Stomach (tissue), 9 donors: ENCODE results near the gene SDF2L1. TPM values are rescaled to one million over a fixed set of nuclear protein-coding genes. Genes with fewer than 3 reads are reported as not detected.
A peak's percentile ranks its signal among the peaks of the same experiment; 100 is the strongest.

Source experiments
- DNase-seq, 2 donors: peaks; one replicate each; pipeline versions ENCODE4 v3.0.0 to v3.0.0-alpha.2; 2013 to 2019
- H3K27ac ChIP-seq, 5 donors: fragments of 200-600 bp in 4 of 5; sonication (generic) in 4 of 5; one replicate each; pipeline ENCODE4 v1.5.1; 2013 to 2019; ENCODE audit warnings: mild to moderate bottlenecking in 1 of 5, moderate library complexity in 1 of 5
- H3K27me3 ChIP-seq, 3 donors: fragments of 200-600 bp; sonication (generic); one replicate each; pipeline ENCODE4 v1.5.1; 2017 to 2019; ENCODE audit warnings: mixed run types in 1 of 3
- H3K36me3 ChIP-seq, 4 donors: fragments of 200-600 bp; sonication (generic); 1 replicate in 3 of 4; 2 replicates in 1 of 4; pipeline ENCODE4 v1.5.1; 2016 to 2019
- H3K4me1 ChIP-seq, 4 donors: fragments of 200-600 bp; sonication (generic); one replicate each; pipeline ENCODE4 v1.5.1; 2016 to 2019
- H3K4me3 ChIP-seq, 4 donors: fragments of 200-600 bp; sonication (generic) in 3 of 4; one replicate each; pipeline ENCODE4 v1.5.1; 2016 to 2019; ENCODE audit warnings: mild to moderate bottlenecking in 1 of 4
- H3K9me3 ChIP-seq, 4 donors: fragments of 200-600 bp; sonication (generic); one replicate each; pipeline ENCODE4 v1.5.1; 2016 to 2019
- EP300 ChIP-seq: sonication (generic); formaldehyde crosslinking; IDR thresholded peaks from one replicate; pipeline ENCODE4 v1.6.1; 2017; ENCODE audit warnings: antibody characterized with exemption
- POLR2A ChIP-seq, 4 donors: fragments of 450-650 bp; IDR thresholded peaks; one replicate each; pipeline ENCODE4 v1.6.1; 2016; ENCODE audit warnings: antibody characterized with exemption in 4 of 4, control low read depth in 2 of 4, mild to moderate bottlenecking in 1 of 4, moderate library complexity in 1 of 4
- POLR2AphosphoS5 ChIP-seq, 3 donors: sonication (generic); formaldehyde crosslinking; IDR thresholded peaks; one replicate each; pipeline ENCODE4 v1.6.1; 2016; ENCODE audit warnings: antibody characterized with exemption in 3 of 3
- WGBS, 5 donors: extraction: QIAGEN DNeasy Blood & Tissue Kit in 3 of 5; methylation state at CpG; one replicate each; pipeline versions ENCODE4 v1.1.5 to v1.1.7; 2013 to 2018; 5-methylcytosine and 5-hydroxymethylcytosine counted together
- intact Hi-C: fragments of 100-400 bp; cut with DNase I; formaldehyde crosslinking; loops from one replicate; pipeline ENCODE4 v1.15.1; 2023; ENCODE audit warnings: low total_unique reads
- polyA plus RNA-seq, 3 donors: library from polyadenylated mRNA; stranded (reverse); fragments of 200-250 nt; gene quantifications; one replicate each; pipeline ENCODE4 v1.2.3, GENCODE V29; 2013
- total RNA-seq, 5 donors: library from RNA; depleted of rRNA; stranded (reverse); fragments of >200 nt; gene quantifications; one replicate each; pipeline versions ENCODE4 v1.1.0 to v1.2.3, GENCODE V29; 2014 to 2016
- TF ChIP-seq, protein P1 (sequence below), 7 experiments: fragments of 450-650 bp in 4 of 7; fragments of 200-600 bp in 3 of 7; sonication (generic) in 3 of 7; IDR thresholded peaks; one replicate each; pipeline ENCODE4 v1.5.1; 2016 to 2019; ENCODE audit warnings: antibody characterized with exemption in 7 of 7, control low read depth in 2 of 7, mild to moderate bottlenecking in 1 of 7
- donor health status: healthy with polysubstance abuse.
- donor health status: Bipolar disorder and iron deficiency.
- donor health status: healthy.

Gene SDF2L1
- total and polyA plus RNA-seq, 8 donors: 4.0 to 101 (median 36.4) TPM; not detected in 1

DNA sequence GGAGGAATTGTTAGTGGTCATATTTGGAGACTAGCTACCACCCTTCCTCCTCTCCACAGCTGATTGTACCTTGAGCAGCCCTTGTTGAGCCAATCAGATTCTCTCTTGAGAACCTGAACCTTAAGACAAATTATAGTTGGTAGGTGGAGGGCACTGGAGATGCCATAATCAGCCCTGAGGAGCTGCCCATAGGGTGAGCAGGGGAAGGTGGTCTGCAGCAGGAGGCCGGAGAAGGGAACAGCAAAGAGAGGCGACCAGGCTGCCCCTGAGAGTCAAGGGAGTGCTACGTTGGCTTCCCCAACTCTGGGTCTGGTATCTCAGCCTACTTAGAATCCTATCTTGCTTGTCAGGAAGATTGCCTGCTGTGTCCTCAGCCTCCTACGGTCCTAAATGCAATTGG is 2.7 kb upstream of the SDF2L1 start:
- H3K9me3 ChIP-seq: no peaks in the 10 kb centered on the region
- H3K27me3 ChIP-seq: no peaks in the 10 kb centered on the region
- H3K4me1 ChIP-seq: peaks cover 21 to 30% (median 24%) of the 10 kb centered on the region in 4 donors
- WGBS, 5 donors: 83 to 90% (median 87%) methylated on average over 4 of the region's 4 CpGs
- peaks cover 0 to 7% (median 3%) of the 10 kb centered on the region in 4 donors for H3K36me3 ChIP-seq
- no peak for DNase-seq
- no peak overlapping the region for H3K4me3 ChIP-seq
- H3K27ac ChIP-seq: no peak overlapping the region
- intact Hi-C loops: no loop called here
- TF ChIP-seq EP300 (no peak), POLR2AphosphoS5 (IDR thresholded peaks at IDR 0.05) (no peak), POLR2A (IDR thresholded peaks at IDR 0.05) (no peak)
- TF ChIP-seq, protein P1, sequence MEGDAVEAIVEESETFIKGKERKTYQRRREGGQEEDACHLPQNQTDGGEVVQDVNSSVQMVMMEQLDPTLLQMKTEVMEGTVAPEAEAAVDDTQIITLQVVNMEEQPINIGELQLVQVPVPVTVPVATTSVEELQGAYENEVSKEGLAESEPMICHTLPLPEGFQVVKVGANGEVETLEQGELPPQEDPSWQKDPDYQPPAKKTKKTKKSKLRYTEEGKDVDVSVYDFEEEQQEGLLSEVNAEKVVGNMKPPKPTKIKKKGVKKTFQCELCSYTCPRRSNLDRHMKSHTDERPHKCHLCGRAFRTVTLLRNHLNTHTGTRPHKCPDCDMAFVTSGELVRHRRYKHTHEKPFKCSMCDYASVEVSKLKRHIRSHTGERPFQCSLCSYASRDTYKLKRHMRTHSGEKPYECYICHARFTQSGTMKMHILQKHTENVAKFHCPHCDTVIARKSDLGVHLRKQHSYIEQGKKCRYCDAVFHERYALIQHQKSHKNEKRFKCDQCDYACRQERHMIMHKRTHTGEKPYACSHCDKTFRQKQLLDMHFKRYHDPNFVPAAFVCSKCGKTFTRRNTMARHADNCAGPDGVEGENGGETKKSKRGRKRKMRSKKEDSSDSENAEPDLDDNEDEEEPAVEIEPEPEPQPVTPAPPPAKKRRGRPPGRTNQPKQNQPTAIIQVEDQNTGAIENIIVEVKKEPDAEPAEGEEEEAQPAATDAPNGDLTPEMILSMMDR (IDR thresholded peaks at IDR 0.05): no peak

DNA sequence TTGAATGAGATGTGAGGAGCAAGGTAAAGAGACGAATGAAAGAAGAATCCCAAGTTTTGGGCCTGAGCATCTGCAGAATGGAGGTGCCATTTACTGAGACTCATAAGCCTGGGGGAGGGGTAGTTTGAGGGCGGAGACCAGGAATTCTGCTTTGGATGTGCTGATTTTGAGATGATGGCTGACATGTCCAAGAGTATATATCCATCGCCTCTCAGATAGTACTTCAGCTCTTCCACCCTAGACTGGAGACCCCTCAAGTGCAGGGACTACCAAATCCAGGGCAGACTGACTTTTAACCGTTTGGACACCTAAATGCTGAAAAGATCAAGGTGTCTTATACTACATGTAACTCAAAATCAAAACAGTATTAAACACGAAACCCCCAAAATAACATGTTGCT is 1.3 kb upstream of the SDF2L1 start:
- 84 to 92% (median 87%) methylated on average over 5 of the region's 5 CpGs for WGBS, 5 donors
- no peak for DNase-seq
- Histone ChIP-seq H3K36me3 (peaks cover 8 to 18% (median 13%) of the 10 kb centered on the region in 4 donors), H3K4me1 (peaks cover 21 to 30% (median 24%) of the 10 kb centered on the region in 4 donors), H3K4me3 (no peak overlapping the region), H3K9me3 (no peaks in the 10 kb centered on the region), H3K27me3 (no peaks in the 10 kb centered on the region), H3K27ac (no peak overlapping the region)
- intact Hi-C loops: no loop called here
- TF ChIP-seq POLR2AphosphoS5 (IDR thresholded peaks at IDR 0.05): no peak
- no peak for TF ChIP-seq EP300
- TF ChIP-seq, protein P1 (IDR thresholded peaks at IDR 0.05): no peak

DNA sequence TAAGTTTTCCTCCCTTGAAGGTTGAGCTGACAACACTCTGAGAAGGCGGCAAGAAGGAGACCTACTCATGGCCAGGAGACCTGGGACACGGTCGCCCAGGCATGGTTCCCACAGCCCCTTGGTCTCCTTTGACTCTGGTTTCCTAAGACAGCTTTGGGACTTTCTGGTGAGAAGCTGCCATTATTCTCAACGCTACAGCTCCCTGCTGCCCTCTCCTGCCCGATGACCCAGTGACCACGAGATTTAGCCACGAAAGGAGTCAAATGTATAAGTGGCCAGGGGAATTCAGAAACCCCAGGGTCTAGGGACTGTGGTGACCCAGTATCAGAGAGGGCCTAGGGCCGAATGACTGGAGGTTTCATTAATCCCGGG is 699 bp upstream of the SDF2L1 start:
- DNase-seq: peak; percentile 53 to 69
- peaks cover 21 to 32% (median 27%) of the 10 kb centered on the region in 4 donors for H3K4me1 ChIP-seq

DNA sequence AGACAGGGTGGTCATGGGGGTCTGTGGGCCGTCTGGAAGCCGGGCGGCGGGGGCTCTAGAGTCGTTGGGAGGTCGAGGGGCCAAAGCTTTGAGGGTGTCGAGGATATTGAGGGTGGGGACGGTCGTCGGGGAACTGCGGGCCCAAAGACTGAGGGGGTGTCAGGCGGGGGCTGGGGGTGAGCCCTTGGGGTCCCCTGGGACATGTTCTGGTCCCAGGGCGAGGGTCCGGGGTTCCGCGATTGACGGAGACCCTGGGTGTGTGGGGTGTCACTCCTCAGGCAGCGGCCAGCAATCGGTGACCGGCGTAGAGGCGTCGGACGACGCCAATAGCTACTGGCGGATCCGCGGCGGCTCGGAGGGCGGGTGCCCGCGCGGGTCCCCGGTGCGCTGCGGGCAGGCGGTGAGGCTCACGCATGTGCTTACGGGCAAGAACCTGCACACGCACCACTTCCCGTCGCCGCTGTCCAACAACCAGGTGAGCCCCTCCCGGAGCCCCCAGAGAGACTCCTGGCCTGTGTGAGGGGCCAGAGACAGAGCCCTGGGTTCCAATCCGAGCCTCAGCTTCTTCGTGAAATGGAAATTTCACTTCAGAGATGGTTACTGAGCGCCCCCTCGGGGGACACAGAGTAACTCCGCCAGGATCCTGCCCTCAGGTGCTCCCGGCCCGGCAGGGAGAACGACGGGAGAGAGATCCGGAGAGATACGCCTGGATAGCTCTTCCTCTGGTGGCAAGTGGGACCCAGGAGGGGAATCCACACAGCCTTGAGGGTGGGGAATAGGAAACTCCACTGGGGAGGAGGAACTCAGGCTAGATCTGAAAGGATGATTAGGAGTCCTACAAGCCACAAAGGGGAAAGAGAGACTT is 714 bp downstream of the SDF2L1 start:
- Histone ChIP-seq H3K4me1 (peaks cover 21 to 39% (median 35%) of the 10 kb centered on the region in 4 donors), H3K27me3 (no peaks in the 10 kb centered on the region), H3K36me3 (peaks cover 8 to 28% (median 17%) of the 10 kb centered on the region in 4 donors), H3K9me3 (no peaks in the 10 kb centered on the region), H3K4me3 (peak overlapping the region; percentile 76 to 80 (median 78)), H3K27ac (peak overlapping the region; percentile 82 to 87 (median 84))
- peak; percentile 57 to 78 for DNase-seq
- 1 to 2% (median 1%) methylated on average over 15 to 56 of the region's 56 CpGs for WGBS, 5 donors
- intact Hi-C loops: no loop called here
- TF ChIP-seq EP300: no peak
- TF ChIP-seq, protein P1 (IDR thresholded peaks at IDR 0.05): peak in 4 of 7 experiments; percentile 21 to 45 (median 36)

More for the DNA sequence above, 699 bp upstream of the SDF2L1 start:
- Histone ChIP-seq H3K27ac (peak overlapping the region; percentile 74 to 84 (median 82)), H3K27me3 (no peaks in the 10 kb centered on the region), H3K4me3 (peak overlapping the region; percentile 76 to 80 (median 78)), H3K9me3 (no peaks in the 10 kb centered on the region), H3K36me3 (peaks cover 8 to 23% (median 15%) of the 10 kb centered on the region in 4 donors)
- WGBS, 5 donors: 4 to 10% (median 9%) methylated on average over 9 of the region's 9 CpGs
- TF ChIP-seq, protein P1 (IDR thresholded peaks at IDR 0.05): peak in 3 of 7 experiments; percentile 12 to 19 (median 12)
- no peak for TF ChIP-seq POLR2A (IDR thresholded peaks at IDR 0.05)
- TF ChIP-seq POLR2AphosphoS5 (IDR thresholded peaks at IDR 0.05): no peak
- TF ChIP-seq EP300: no peak
- intact Hi-C loops: no loop called here
